DMS114 treated with DMSO at 0.1 percent for 48 hours (cell line): ENCODE results near the gene DIPK2B.

ENCODE experiments used
- DNase-seq: peaks from one replicate; lab custom pipeline; 2025; ENCODE audit not compliant: unreplicated experiment; lab: John Stamatoyannopoulos, UW

DIPK2B gene

GRCh38 chrX:45200741-45201234 is at the start of gene DIPK2B:
Gene DIPK2B (minus strand): TSS chrX:45200876. CDS start chrX:45200826, 50 bp downstream.
- no peak for DNase-seq

- no peak for DNase-seq
Observed at GRCh38 chrX:45240301-45240700, 39.6 kb upstream of the DIPK2B start.

- DNase-seq = no peak
Observed at GRCh38 chrX:45238489-45238888, 37.8 kb upstream of the DIPK2B start.

- no peak for DNase-seq
Observed at GRCh38 chrX:45233531-45233930, 32.9 kb upstream of the DIPK2B start.

- no peak for DNase-seq
Observed at GRCh38 chrX:45232139-45232538, 31.5 kb upstream of the DIPK2B start.

GRCh38 chrX:45230410-45230809 is 29.7 kb upstream of the DIPK2B start:
- DNase-seq = no peak

- DNase-seq = no peak
Observed at GRCh38 chrX:45229348-45229747, 28.7 kb upstream of the DIPK2B start.

GRCh38 chrX:45228126-45228525 is 27.4 kb upstream of the DIPK2B start:
- no peak for DNase-seq

GRCh38 chrX:45208121-45208856 is 7.6 kb upstream of the DIPK2B start:
- no peak for DNase-seq

- DNase-seq = no peak
Observed at GRCh38 chrX:45202171-45202570, 1.5 kb upstream of the DIPK2B start.

GRCh38 chrX:45198706-45199105 is 2.0 kb downstream of the DIPK2B start:
- DNase-seq = no peak

- no peak for DNase-seq
Observed at GRCh38 chrX:45198301-45198700, 2.4 kb downstream of the DIPK2B start.

- no peak for DNase-seq
Observed at GRCh38 chrX:45196701-45197100, 4.0 kb downstream of the DIPK2B start.

GRCh38 chrX:45191820-45192409 is 8.8 kb downstream of the DIPK2B start:
- DNase-seq = no peak

GRCh38 chrX:45191383-45191782 is 9.3 kb downstream of the DIPK2B start:
- no peak for DNase-seq

- DNase-seq = no peak
Observed at GRCh38 chrX:45187731-45188130, 12.9 kb downstream of the DIPK2B start.

GRCh38 chrX:45186643-45187026 is 14.0 kb downstream of the DIPK2B start:
- DNase-seq = no peak

GRCh38 chrX:45184211-45184610 is 16.5 kb downstream of the DIPK2B start:
- DNase-seq = no peak

GRCh38 chrX:45172890-45173289 is 27.8 kb downstream of the DIPK2B start:
- DNase-seq = no peak

- DNase-seq = no peak
Observed at GRCh38 chrX:45166781-45167180, 33.9 kb downstream of the DIPK2B start.

- DNase-seq = no peak
Observed at GRCh38 chrX:45165726-45166125, 35.0 kb downstream of the DIPK2B start.

GRCh38 chrX:45164995-45165394 is 35.7 kb downstream of the DIPK2B start:
- DNase-seq = no peak
